Measurements from ENCODE around the gene CCDC92. TPM values are rescaled to one million over a fixed set of nuclear protein-coding genes. Genes with fewer than 3 reads are reported as not detected.

Gene CCDC92
- total and polyA plus RNA-seq, 8 donors: 3.5 to 32.6 (median 20.9) TPM

DNA sequence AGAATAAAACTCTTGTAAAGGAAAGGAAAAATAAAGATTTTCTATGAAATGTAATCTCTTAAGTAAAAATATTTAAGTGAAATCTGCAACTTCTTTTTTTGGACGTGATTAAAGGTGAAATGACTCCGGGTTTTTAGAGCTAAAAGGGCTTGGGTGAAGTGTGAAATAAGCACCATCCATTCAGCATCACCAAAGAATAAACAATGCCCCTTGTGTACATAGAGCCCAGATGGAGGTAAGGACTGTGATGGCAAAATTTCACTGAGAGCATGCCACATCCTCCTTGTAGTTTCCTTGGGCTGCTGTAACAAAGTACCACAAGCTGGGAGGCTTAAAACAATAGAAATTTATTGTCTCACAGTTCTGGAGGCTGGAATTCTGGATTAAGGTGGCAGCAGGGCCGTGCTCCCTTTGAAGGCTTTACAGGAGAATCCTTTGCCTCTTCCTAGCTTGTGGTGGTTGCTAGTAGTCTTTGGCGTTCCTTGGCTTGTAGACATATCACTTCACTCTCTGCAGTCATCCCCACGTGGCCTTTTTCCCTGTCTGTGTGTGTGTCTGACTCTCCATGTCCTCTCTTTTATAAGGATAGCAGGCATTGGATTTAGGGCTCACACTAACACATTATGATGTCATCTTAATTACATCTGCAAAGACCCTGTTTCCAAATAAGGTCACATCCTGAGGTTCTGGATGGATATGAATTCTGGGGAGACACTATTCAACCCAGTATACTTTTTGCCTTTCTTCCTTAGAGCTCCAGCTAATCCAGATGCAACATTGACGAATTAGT lies 24.6 kb upstream of the CCDC92 start:
- peaks cover 4 to 67% (median 37%) of the 10 kb centered on the region in 4 donors for H3K4me1 ChIP-seq
- whole genome bisulfite sequencing, 5 donors: 76 to 81% (median 80%) methylated on average over 6 of the region's 6 CpGs
- peak overlapping the region in 1 of 5 donors; percentile 31 for H3K27ac ChIP-seq
- no peak for TF ChIP-seq POLR2AphosphoS5 (IDR thresholded peaks at IDR 0.05)
- TF ChIP-seq EP300 (IDR thresholded peaks at IDR 0.05): no peak
- TF ChIP-seq, protein P1, sequence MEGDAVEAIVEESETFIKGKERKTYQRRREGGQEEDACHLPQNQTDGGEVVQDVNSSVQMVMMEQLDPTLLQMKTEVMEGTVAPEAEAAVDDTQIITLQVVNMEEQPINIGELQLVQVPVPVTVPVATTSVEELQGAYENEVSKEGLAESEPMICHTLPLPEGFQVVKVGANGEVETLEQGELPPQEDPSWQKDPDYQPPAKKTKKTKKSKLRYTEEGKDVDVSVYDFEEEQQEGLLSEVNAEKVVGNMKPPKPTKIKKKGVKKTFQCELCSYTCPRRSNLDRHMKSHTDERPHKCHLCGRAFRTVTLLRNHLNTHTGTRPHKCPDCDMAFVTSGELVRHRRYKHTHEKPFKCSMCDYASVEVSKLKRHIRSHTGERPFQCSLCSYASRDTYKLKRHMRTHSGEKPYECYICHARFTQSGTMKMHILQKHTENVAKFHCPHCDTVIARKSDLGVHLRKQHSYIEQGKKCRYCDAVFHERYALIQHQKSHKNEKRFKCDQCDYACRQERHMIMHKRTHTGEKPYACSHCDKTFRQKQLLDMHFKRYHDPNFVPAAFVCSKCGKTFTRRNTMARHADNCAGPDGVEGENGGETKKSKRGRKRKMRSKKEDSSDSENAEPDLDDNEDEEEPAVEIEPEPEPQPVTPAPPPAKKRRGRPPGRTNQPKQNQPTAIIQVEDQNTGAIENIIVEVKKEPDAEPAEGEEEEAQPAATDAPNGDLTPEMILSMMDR (IDR thresholded peaks at IDR 0.05): no peak
- no peak for TF ChIP-seq POLR2A (IDR thresholded peaks at IDR 0.05)
- H3K9me3 ChIP-seq: no peaks in the 10 kb centered on the region
- no peak overlapping the region for H3K4me3 ChIP-seq
- DNase-seq: no peak
- intact Hi-C loops (cut with DNase I; ENCODE audit: low total_unique reads): no loop called here
- H3K36me3 ChIP-seq: peaks cover 9 to 55% (median 47%) of the 10 kb centered on the region in 4 donors
- no peaks in the 10 kb centered on the region for H3K27me3 ChIP-seq

GRCh38 chr12:123996581-123996980 lies 23.9 kb upstream of the CCDC92 start:
- no peak overlapping the region for H3K4me3 ChIP-seq
- TF ChIP-seq, protein P1 (IDR thresholded peaks at IDR 0.05): no peak
- TF ChIP-seq EP300 (IDR thresholded peaks at IDR 0.05) (no peak), POLR2AphosphoS5 (IDR thresholded peaks at IDR 0.05) (no peak), POLR2A (IDR thresholded peaks at IDR 0.05) (no peak)
- H3K4me1 ChIP-seq: peaks cover 0 to 67% (median 39%) of the 10 kb centered on the region in 4 donors
- WGBS, 5 donors: 71 to 78% (median 77%) methylated on average over 6 of the region's 6 CpGs
- peak in 1 of 2 donors; percentile 60 for DNase-seq
- peaks cover 9 to 56% (median 46%) of the 10 kb centered on the region in 4 donors for H3K36me3 ChIP-seq
- H3K9me3 ChIP-seq: no peaks in the 10 kb centered on the region
- H3K27me3 ChIP-seq: no peaks in the 10 kb centered on the region
- intact Hi-C loops (cut with DNase I; ENCODE audit: low total_unique reads): no loop called here
- no peak overlapping the region for H3K27ac ChIP-seq

- no peak overlapping the region for H3K4me3 ChIP-seq
- no peaks in the 10 kb centered on the region for H3K9me3 ChIP-seq
- TF ChIP-seq EP300 (IDR thresholded peaks at IDR 0.05) (no peak), POLR2AphosphoS5 (IDR thresholded peaks at IDR 0.05) (peak in 1 of 3 donors; percentile 35)
- H3K36me3 ChIP-seq: peaks cover 4 to 46% (median 44%) of the 10 kb centered on the region in 4 donors
- 51 to 62% (median 58%) methylated on average over 7 of the region's 7 CpGs for WGBS, 5 donors
- peaks cover 12 to 80% (median 50%) of the 10 kb centered on the region in 4 donors for H3K4me1 ChIP-seq
- no peak for DNase-seq
- H3K27me3 ChIP-seq: no peaks in the 10 kb centered on the region
- intact Hi-C loops (cut with DNase I; ENCODE audit: low total_unique reads): no loop called here
- H3K27ac ChIP-seq: peak overlapping the region in 1 of 5 donors; percentile 13
Measured at GRCh38 chr12:123995023-123995748, 22.6 kb upstream of the CCDC92 start.

DNA sequence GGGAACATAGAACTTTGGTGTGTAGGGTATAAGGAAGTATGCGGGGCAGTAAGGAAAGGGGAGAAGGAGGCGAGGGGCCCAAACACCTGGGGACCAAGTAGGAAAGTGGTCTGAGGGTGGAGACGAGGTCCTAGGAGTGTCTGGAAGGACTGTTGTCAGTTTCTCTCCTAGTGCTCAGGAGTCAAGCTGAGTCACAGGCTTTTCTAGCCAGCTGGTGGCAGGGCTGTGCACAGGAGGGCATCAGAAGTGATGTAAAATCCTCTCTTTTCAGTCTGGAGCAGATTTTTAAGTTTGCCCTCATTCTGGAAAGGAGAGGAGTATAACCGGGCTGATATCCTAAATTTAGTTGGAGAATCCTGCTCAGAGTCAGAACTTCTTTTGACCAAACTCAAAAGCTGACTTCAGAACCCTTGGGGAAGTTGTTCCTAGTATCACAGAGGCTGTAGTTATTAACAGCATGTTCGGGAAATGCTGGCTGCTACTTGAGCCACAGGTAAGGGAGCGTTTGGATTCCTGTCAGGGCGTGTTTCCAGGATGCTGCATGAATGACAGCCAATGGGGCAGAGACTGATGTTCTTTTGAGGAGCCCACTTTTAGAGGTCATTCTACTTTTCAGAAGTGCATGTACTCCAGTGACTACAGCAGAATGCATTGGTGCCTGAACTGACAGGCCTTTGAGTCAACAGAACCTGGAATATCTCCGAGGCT lies 19.6 kb upstream of the CCDC92 start:
- DNase-seq: no peak
- Histone ChIP-seq H3K9me3 (no peaks in the 10 kb centered on the region), H3K27ac (peak overlapping the region in 1 of 5 donors; percentile 70), H3K27me3 (no peaks in the 10 kb centered on the region), H3K36me3 (peaks cover 10 to 53% (median 48%) of the 10 kb centered on the region in 4 donors), H3K4me1 (peaks cover 16 to 79% (median 47%) of the 10 kb centered on the region in 4 donors), H3K4me3 (no peak overlapping the region)
- no peak for TF ChIP-seq EP300 (IDR thresholded peaks at IDR 0.05)
- 68 to 78% (median 77%) methylated on average over 8 of the region's 8 CpGs for WGBS, 5 donors
- intact Hi-C loops (cut with DNase I; ENCODE audit: low total_unique reads): no loop called here

- Histone ChIP-seq H3K9me3 (no peaks in the 10 kb centered on the region), H3K27ac (peak overlapping the region in 1 of 5 donors; percentile 70), H3K4me3 (no peak overlapping the region), H3K36me3 (peaks cover 7 to 51% (median 47%) of the 10 kb centered on the region in 4 donors), H3K4me1 (peaks cover 16 to 75% (median 48%) of the 10 kb centered on the region in 4 donors), H3K27me3 (no peaks in the 10 kb centered on the region)
- intact Hi-C loops (cut with DNase I; ENCODE audit: low total_unique reads): no loop called here
- WGBS, 5 donors: 33 to 65% (median 53%) methylated on average over 2 of the region's 2 CpGs
- TF ChIP-seq POLR2AphosphoS5 (IDR thresholded peaks at IDR 0.05): no peak
- no peak for TF ChIP-seq EP300 (IDR thresholded peaks at IDR 0.05)
- TF ChIP-seq, protein P1 (IDR thresholded peaks at IDR 0.05): no peak
- TF ChIP-seq POLR2A (IDR thresholded peaks at IDR 0.05): no peak
- DNase-seq: no peak
Measured at GRCh38 chr12:123991372-123991951, 18.8 kb upstream of the CCDC92 start.
